Loucy (cell line): Measurements from ENCODE around the gene RASGRP2.

Experiments used
- H2AFZ ChIP-seq: fragments of 200-600 bp; sonication (generic); 2 replicates; pipeline ENCODE4 v1.6.0; 2016; ENCODE audit warnings: antibody characterized with exemption, mild to moderate bottlenecking, low read length, moderate library complexity
- H3F3A ChIP-seq: fragments of 200-600 bp; 2 replicates; pipeline ENCODE4 v1.6.0; 2016; ENCODE audit warnings: antibody characterized with exemption, low read depth, mild to moderate bottlenecking
- H3K27me3 ChIP-seq: fragments of 200-600 bp; sonication (generic); 2 replicates; pipeline ENCODE4 v1.6.1; 2014; ENCODE audit warnings: low read length, mild to moderate bottlenecking; ENCODE audit not compliant: insufficient read depth, poor library complexity, severe bottlenecking
- H3K36me3 ChIP-seq: fragments of 200-600 bp; sonication (generic); 2 replicates; pipeline ENCODE4 v1.6.1; 2016; ENCODE audit warnings: low read length; ENCODE audit not compliant: insufficient read depth
- H3K4me1 ChIP-seq: fragments of 200-600 bp; sonication (generic); 2 replicates; pipeline ENCODE4 v1.5.1; 2014; ENCODE audit warnings: low read length, mild to moderate bottlenecking; ENCODE audit not compliant: insufficient read depth, poor library complexity, severe bottlenecking
- H3K4me2 ChIP-seq: fragments of 200-600 bp; sonication (generic); 2 replicates; pipeline ENCODE4 v1.6.0; 2014; ENCODE audit warnings: antibody characterized with exemption, low read length, low read depth, mild to moderate bottlenecking; ENCODE audit not compliant: poor library complexity, severe bottlenecking
- H3K4me3 ChIP-seq: fragments of 200-600 bp; sonication (generic); 2 replicates; pipeline ENCODE4 v1.5.1; 2014; ENCODE audit warnings: low read length, mild to moderate bottlenecking, mixed read lengths; ENCODE audit not compliant: poor library complexity, severe bottlenecking
- H3K79me2 ChIP-seq: fragments of 200-600 bp; sonication (generic); 2 replicates; pipeline ENCODE4 v1.6.1; 2014; ENCODE audit warnings: low read length; ENCODE audit not compliant: insufficient read depth
- H3K9ac ChIP-seq: fragments of 200-600 bp; sonication (generic); 2 replicates; pipeline ENCODE4 v1.6.0; 2014; ENCODE audit warnings: mild to moderate bottlenecking, low read depth, low read length, moderate library complexity; ENCODE audit not compliant: poor library complexity, severe bottlenecking
- H3K9me2 ChIP-seq: fragments of 200-600 bp; sonication (generic); replicated peaks from 2 replicates; pipeline ENCODE4 v1.6.1; 2016; ENCODE audit warnings: low read depth, low read length, mixed read lengths
- H3K9me3 ChIP-seq: fragments of 200-600 bp; sonication (generic); 2 replicates; pipeline ENCODE4 v1.6.1; 2014; ENCODE audit warnings: mild to moderate bottlenecking, antibody characterized with exemption, low read length, low read depth; ENCODE audit not compliant: insufficient read depth
- H4K20me1 ChIP-seq: fragments of 200-600 bp; sonication (generic); 2 replicates; pipeline ENCODE4 v1.6.0; 2014; ENCODE audit warnings: antibody characterized with exemption, low read length, mild to moderate bottlenecking; ENCODE audit not compliant: insufficient read depth, poor library complexity, severe bottlenecking
- CTCF ChIP-seq: fragments of 200-600 bp; sonication (generic); conservative IDR thresholded peaks from 2 replicates; pipeline ENCODE4 v1.5.1; 2014; ENCODE audit warnings: mild to moderate bottlenecking, antibody characterized with exemption, low read length
- EZH2phosphoT487 ChIP-seq: fragments of 200-600 bp; IDR thresholded peaks from 2 replicates; pipeline ENCODE4 v1.6.1; 2018; ENCODE audit warnings: antibody characterized with exemption, mild to moderate bottlenecking, moderate library complexity, borderline replicate concordance

Gene RASGRP2

DNA sequence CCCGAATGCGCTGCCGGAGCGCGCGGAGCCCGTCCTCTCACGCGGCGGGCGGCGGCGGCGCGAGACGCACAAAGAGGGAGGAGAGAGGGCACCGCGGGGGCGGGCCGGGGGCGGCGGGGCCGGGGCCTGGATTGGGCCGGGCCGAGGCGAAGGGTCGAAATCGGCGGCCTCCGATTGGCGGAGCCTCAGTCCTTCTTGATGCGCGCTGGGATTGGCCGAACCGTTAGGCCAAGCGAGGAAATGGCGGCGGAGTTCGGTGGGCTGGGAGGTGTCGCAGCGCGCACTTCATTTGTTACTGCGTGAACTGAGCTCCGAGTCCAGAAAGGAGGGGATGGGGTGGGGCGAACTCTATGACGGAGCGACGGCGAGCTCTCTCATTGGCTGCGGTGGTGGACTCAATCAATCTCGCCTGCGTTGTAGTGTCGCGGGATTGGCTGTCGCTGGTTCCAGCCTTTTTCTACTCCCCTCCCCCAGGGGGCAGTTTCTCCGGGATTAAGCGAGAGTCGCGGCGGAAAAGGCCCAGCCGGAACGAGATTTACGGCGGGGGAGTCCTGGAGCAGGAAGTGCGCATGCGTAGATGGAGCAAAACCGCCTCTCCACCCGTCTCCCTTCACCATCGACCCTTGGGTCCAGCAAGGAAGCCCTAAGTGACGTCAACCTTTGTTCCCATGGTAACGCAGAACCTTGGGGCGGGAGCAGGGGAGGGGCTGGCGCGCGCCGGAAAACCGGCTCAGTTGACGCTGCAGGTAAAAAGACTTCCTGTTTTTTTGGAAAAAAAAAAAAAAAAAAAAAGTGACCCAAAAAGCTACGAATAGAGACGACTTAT is 34.7 kb upstream of the RASGRP2 start, which contains the start of gene SF1:
Gene SF1, minus strand, starts transcription at position 70 of the 826 bp plus-strand sequence. CDS start 150 bp downstream, outside the sequence.
- Histone ChIP-seq H3K4me2 (peak within 1 kb of the TSS; percentile 92), H3K9me3 (no peaks in the 10 kb centered on the region), H3K27me3 (no peaks in the 10 kb centered on the region), H3K9me2 (no peaks in the 10 kb centered on the region), H3K9ac (peak within 1 kb of the TSS; percentile 93), H3K4me3 (peak within 1 kb of the TSS; percentile 91), H3F3A (peaks cover 5% of the 10 kb centered on the region; the same call in 1 of the 2 replicates), H3K79me2 (peaks cover 50% of the 10 kb centered on the region), H3K36me3 (peaks cover 35% of the 10 kb centered on the region), H4K20me1 (peaks cover 38% of the 10 kb centered on the region), H3K4me1 (peaks cover 46% of the 10 kb centered on the region), H2AFZ (peak within 1 kb of the TSS; percentile 74)
- TF ChIP-seq EZH2phosphoT487 (no peak), CTCF (no peak)

DNA sequence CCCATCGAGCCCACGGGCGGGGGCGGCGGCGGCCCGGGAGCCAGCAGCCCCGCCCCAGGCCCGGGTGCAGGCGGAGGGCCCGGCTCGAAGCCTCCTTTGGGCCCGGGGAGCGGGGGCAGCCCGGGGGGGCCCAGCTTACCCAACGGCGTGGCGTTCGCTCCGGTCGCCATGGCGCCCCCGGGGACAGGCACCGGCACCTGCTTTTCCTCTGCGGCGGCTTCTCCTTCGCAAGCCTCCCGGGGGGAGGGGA is 34.2 kb upstream of the RASGRP2 start:
- peaks cover 56% of the 10 kb centered on the region for H3K79me2 ChIP-seq
- no peaks in the 10 kb centered on the region for H3K27me3 ChIP-seq
- H3K4me1 ChIP-seq = peaks cover 52% of the 10 kb centered on the region
- no peak for TF ChIP-seq CTCF
- TF ChIP-seq EZH2phosphoT487 = no peak
- H3K9me3 ChIP-seq = no peaks in the 10 kb centered on the region
- H3K9ac ChIP-seq = peak overlapping the region; percentile 93
- no peak overlapping the region for H2AFZ ChIP-seq
- H3K4me3 ChIP-seq = peak overlapping the region; percentile 82
- H4K20me1 ChIP-seq = peaks cover 44% of the 10 kb centered on the region
- no peak overlapping the region for H3K4me2 ChIP-seq
- H3K36me3 ChIP-seq = peaks cover 41% of the 10 kb centered on the region
- no peaks in the 10 kb centered on the region for H3K9me2 ChIP-seq
- H3F3A ChIP-seq = peaks cover 9% of the 10 kb centered on the region; the same call in 1 of the 2 replicates

DNA sequence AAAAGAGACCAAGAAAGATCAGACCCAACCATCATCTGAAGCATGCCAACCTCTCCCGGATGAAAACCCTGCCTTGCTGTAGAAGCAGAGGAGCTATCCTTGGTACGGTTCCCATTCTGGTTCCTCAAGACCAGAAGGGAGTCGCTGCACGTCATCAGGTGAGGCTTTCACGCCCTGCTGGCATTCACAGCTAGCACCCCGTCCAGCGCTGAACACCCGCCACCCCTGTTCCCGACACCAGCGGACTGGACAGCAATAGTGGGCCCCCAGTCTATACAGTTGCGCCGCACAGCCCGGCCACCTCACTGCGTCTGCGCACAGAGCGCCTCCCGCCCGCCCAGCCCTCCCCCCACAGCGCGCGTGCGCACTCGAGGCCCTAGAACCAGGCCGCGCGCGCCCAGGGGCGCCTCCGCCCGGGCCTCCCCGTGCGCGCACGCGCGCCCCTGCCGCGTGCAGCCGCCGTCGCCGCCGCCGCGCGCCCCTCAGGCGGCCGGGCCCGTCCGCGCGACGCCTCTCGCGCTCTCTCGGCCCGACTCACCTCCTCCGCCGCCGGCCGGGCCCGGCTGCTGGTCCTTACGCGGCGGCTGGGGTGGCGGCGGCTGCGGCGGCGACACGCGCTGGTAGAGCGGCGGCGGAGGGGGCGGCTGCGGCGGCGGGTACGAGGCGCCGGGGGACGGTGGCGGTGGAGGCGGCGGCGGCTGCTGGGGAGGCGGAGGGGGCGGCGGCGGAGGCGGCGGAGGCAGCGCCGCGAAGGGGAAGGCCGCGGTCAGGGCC is 33.7 kb upstream of the RASGRP2 start:
- no peaks in the 10 kb centered on the region for H3K27me3 ChIP-seq
- H3K9ac ChIP-seq = peak overlapping the region; percentile 93
- H2AFZ ChIP-seq = no peak overlapping the region
- TF ChIP-seq CTCF (no peak), EZH2phosphoT487 (no peak)
- no peaks in the 10 kb centered on the region for H3K9me2 ChIP-seq
- peak overlapping the region; percentile 91 for H3K4me3 ChIP-seq
- no peaks in the 10 kb centered on the region for H3K9me3 ChIP-seq
- H3K4me1 ChIP-seq = peaks cover 57% of the 10 kb centered on the region
- H4K20me1 ChIP-seq = peaks cover 49% of the 10 kb centered on the region
- peaks cover 46% of the 10 kb centered on the region for H3K36me3 ChIP-seq
- H3K4me2 ChIP-seq = peak overlapping the region; percentile 92
- peaks cover 61% of the 10 kb centered on the region for H3K79me2 ChIP-seq
- peaks cover 14% of the 10 kb centered on the region; the same call in 1 of the 2 replicates for H3F3A ChIP-seq
